Caco-2 (cell line): ENCODE data around the gene USP17L25. TPM values are rescaled to one million over a fixed set of nuclear protein-coding genes. Genes with fewer than 3 reads are reported as not detected.
"Not testable (repeated sequence)": the region's sequence is repeated elsewhere in the genome, so short reads cannot be mapped to it uniquely, and the experiment has no call there.

ENCODE experiments used
- BruUV-seq: library from RNA; stranded (reverse); fragments of 400-500 nt; replicated peaks from 2 replicates; lab custom pipeline; 2021; lab: Mats Ljungman, UMichigan
- CTCF ChIA-PET: fragments of 300-600 bp; sonication (Branson Sonifier 250); formaldehyde crosslinking; loops from one replicate; lab custom pipeline; 2022; ENCODE audit warnings: antibody characterized with exemption; lab: Charles Lee
- POLR2A ChIA-PET: fragments of 300-600 bp; sonication (Branson Sonifier 250); formaldehyde crosslinking; loops from one replicate; lab custom pipeline; 2022; ENCODE audit warnings: antibody characterized with exemption; lab: Charles Lee
- DNase-seq, 2 experiments: peaks; one replicate each; pipeline versions ENCODE4 v3.0.0 to v3.0.0-alpha.2; 2020 to 2022
- H3K27me3 ChIP-seq: replicated peaks from 2 replicates; pipeline ENCODE4 v1.6.0; 2011; ENCODE audit warnings: low read length; ENCODE audit not compliant: control insufficient read depth, insufficient read depth
- H3K36me3 ChIP-seq: 2 replicates; pipeline ENCODE4 v1.5.1; 2011; ENCODE audit warnings: low read length; ENCODE audit not compliant: control insufficient read depth, insufficient read depth
- H3K4me1 ChIP-seq: fragments of 250-450 bp; sonication (Bioruptor Pico); 2 replicates; pipeline ENCODE4 v1.5.1; 2020; ENCODE audit warnings: mild to moderate bottlenecking
- H3K4me3 ChIP-seq: 2 replicates; pipeline ENCODE4 v1.5.1; 2011; ENCODE audit warnings: low read depth, mild to moderate bottlenecking, control low read depth, low read length
- H3K9me3 ChIP-seq: fragments of 250-450 bp; sonication (Bioruptor Pico); 2 replicates; pipeline ENCODE4 v1.5.1; 2020; ENCODE audit warnings: mild to moderate bottlenecking, moderate library complexity
- H3K27ac Mint-ChIP-seq: one replicate; pipeline ENCODE4 v1.8.0; 2022; ENCODE audit warnings: mixed read lengths; ENCODE audit not compliant: unreplicated experiment
- H3K27me3 Mint-ChIP-seq: one replicate; pipeline ENCODE4 v1.8.0; 2022; ENCODE audit warnings: mixed read lengths; ENCODE audit not compliant: insufficient read depth, unreplicated experiment
- H3K36me3 Mint-ChIP-seq: one replicate; pipeline ENCODE4 v1.8.0; 2022; ENCODE audit warnings: mild to moderate bottlenecking, mixed read lengths; ENCODE audit not compliant: insufficient read depth, unreplicated experiment
- H3K4me1 Mint-ChIP-seq: one replicate; pipeline ENCODE4 v1.8.0; 2022; ENCODE audit warnings: low read depth, mixed read lengths; ENCODE audit not compliant: unreplicated experiment
- H3K4me3 Mint-ChIP-seq: one replicate; pipeline ENCODE4 v1.8.0; 2022; ENCODE audit warnings: mild to moderate bottlenecking, moderate library complexity, mixed read lengths; ENCODE audit not compliant: unreplicated experiment
- H3K9me3 Mint-ChIP-seq: one replicate; pipeline ENCODE4 v1.8.0; 2022; ENCODE audit warnings: mixed read lengths; ENCODE audit not compliant: unreplicated experiment
- intact Hi-C: fragments of 100-400 bp; cut with micrococcal nuclease; formaldehyde crosslinking; loops from one replicate; pipeline ENCODE4 v1.10.0; 2022; ENCODE audit not compliant: unreplicated experiment
- total RNA-seq: library from RNA; stranded (reverse); gene quantifications from 2 replicates; pipeline ENCODE4 v1.2.3, GENCODE V29; 2022

Gene USP17L25
- total RNA-seq, 1 experiment from 2014 or later = not detected

- CTCF ChIA-PET, H3K4me1 ChIP-seq, H3K9me3 Mint-ChIP-seq, H3K27me3 Mint-ChIP-seq, H3K36me3 Mint-ChIP-seq, H3K4me1 Mint-ChIP-seq, H3K9me3 ChIP-seq, H3K36me3 ChIP-seq, BruUV-seq, H3K27me3 ChIP-seq, H3K4me3 Mint-ChIP-seq, H3K4me3 ChIP-seq, POLR2A ChIA-PET, DNase-seq, H3K27ac Mint-ChIP-seq, intact Hi-C loops: not testable (repeated sequence)
These were observed 18.9 kb downstream of the USP17L25 start, which contains the start of gene USP17L28 for GRCh38 chr4:9348593-9348992. USP17L28 (plus strand) TSS chr4:9348893; CDS start chr4:9348893, 0 bp downstream.

GRCh38 chr4:9350866-9351265 lies 21.2 kb downstream of the USP17L25 start:
- H3K36me3 ChIP-seq, CTCF ChIA-PET, H3K4me3 ChIP-seq, H3K36me3 Mint-ChIP-seq, H3K27ac Mint-ChIP-seq, H3K4me3 Mint-ChIP-seq, H3K27me3 ChIP-seq, BruUV-seq, DNase-seq, intact Hi-C loops, H3K4me1 Mint-ChIP-seq, H3K27me3 Mint-ChIP-seq, H3K4me1 ChIP-seq, POLR2A ChIA-PET, H3K9me3 ChIP-seq, H3K9me3 Mint-ChIP-seq: not testable (repeated sequence)

GRCh38 chr4:9353338-9353737 lies 23.6 kb downstream of the USP17L25 start, which contains the start of gene USP17L29:
USP17L29 (plus strand) TSS chr4:9353638; CDS start chr4:9353638, 0 bp downstream.
- H3K4me1 Mint-ChIP-seq, POLR2A ChIA-PET, CTCF ChIA-PET: not testable (repeated sequence)

GRCh38 chr4:9362829-9363228 lies 33.1 kb downstream of the USP17L25 start, which contains the start of gene USP17L30:
USP17L30 (plus strand) TSS chr4:9363129; CDS start chr4:9363129, 0 bp downstream.
- not testable (repeated sequence) for H3K27me3 Mint-ChIP-seq

More at GRCh38 chr4:9353338-9353737, 23.6 kb downstream of the USP17L25 start, which contains the start of gene USP17L29:
- H3K27me3 Mint-ChIP-seq, BruUV-seq, H3K4me1 ChIP-seq, H3K36me3 Mint-ChIP-seq, H3K4me3 ChIP-seq, DNase-seq, H3K36me3 ChIP-seq, H3K27me3 ChIP-seq, intact Hi-C loops, H3K9me3 Mint-ChIP-seq, H3K4me3 Mint-ChIP-seq, H3K9me3 ChIP-seq, H3K27ac Mint-ChIP-seq: not testable (repeated sequence)

GRCh38 chr4:9379881-9380280 lies 50.2 kb downstream of the USP17L25 start:
- H3K27me3 ChIP-seq, DNase-seq, H3K9me3 ChIP-seq, BruUV-seq, H3K4me3 ChIP-seq, H3K27me3 Mint-ChIP-seq, H3K4me3 Mint-ChIP-seq, CTCF ChIA-PET, H3K27ac Mint-ChIP-seq, H3K36me3 ChIP-seq, H3K9me3 Mint-ChIP-seq, H3K4me1 ChIP-seq, intact Hi-C loops, H3K4me1 Mint-ChIP-seq, H3K36me3 Mint-ChIP-seq: not testable (repeated sequence)
- POLR2A ChIA-PET = interaction anchor here (0.6 kb wide), 1 partner anchor 141 kb away, joined by 3 read pairs; no protein-coding TSS in a partner anchor

More at GRCh38 chr4:9362829-9363228, 33.1 kb downstream of the USP17L25 start, which contains the start of gene USP17L30:
- H3K4me3 ChIP-seq, BruUV-seq, H3K4me1 ChIP-seq, H3K36me3 ChIP-seq, intact Hi-C loops, H3K4me3 Mint-ChIP-seq, H3K9me3 ChIP-seq, H3K27me3 ChIP-seq, H3K4me1 Mint-ChIP-seq, H3K36me3 Mint-ChIP-seq, CTCF ChIA-PET, H3K9me3 Mint-ChIP-seq, H3K27ac Mint-ChIP-seq, POLR2A ChIA-PET, DNase-seq: not testable (repeated sequence)

Other genes with a start within 250 kb of the USP17L25 start
- not detected in 2 replicates for gene FAM90A26, start 159.5 kb upstream of the USP17L25 start, total RNA-seq
- not detected in 2 replicates for gene USP17L10, start 119.3 kb upstream of the USP17L25 start, total RNA-seq
- gene USP17L11, start 114.5 kb upstream of the USP17L25 start, total RNA-seq = not detected in 2 replicates
- not detected in 2 replicates for gene USP17L12, start 109.8 kb upstream of the USP17L25 start, total RNA-seq
- gene USP17L13, start 105.0 kb upstream of the USP17L25 start, total RNA-seq = not detected in 2 replicates
- not detected in 2 replicates for gene USP17L15, start 95.5 kb upstream of the USP17L25 start, total RNA-seq
- not detected in 2 replicates for gene USP17L17, start 86.0 kb upstream of the USP17L25 start, total RNA-seq
- gene USP17L18, start 81.3 kb upstream of the USP17L25 start, total RNA-seq = not detected in 2 replicates
- not detected in 2 replicates for gene USP17L19, start 76.5 kb upstream of the USP17L25 start, total RNA-seq
- not detected in 2 replicates for gene USP17L20, start 71.8 kb upstream of the USP17L25 start, total RNA-seq
- gene USP17L21, start 67.0 kb upstream of the USP17L25 start, total RNA-seq = not detected in 2 replicates
- not detected in 2 replicates for gene USP17L22, start 62.3 kb upstream of the USP17L25 start, total RNA-seq
- gene USP17L24, start 4.7 kb upstream of the USP17L25 start, total RNA-seq = not detected in 2 replicates
- not detected in 2 replicates for gene USP17L26, start 4.7 kb downstream of the USP17L25 start, total RNA-seq
- gene USP17L5, start 9.5 kb downstream of the USP17L25 start, total RNA-seq = not detected in 2 replicates
- gene USP17L27, start 14.2 kb downstream of the USP17L25 start, total RNA-seq = not detected in 2 replicates
- gene USP17L28, start 19.0 kb downstream of the USP17L25 start, total RNA-seq = not detected in 2 replicates
- not detected in 2 replicates for gene USP17L29, start 23.7 kb downstream of the USP17L25 start, total RNA-seq
- gene USP17L30, start 33.2 kb downstream of the USP17L25 start, total RNA-seq = not detected in 2 replicates
- gene DEFB131A, start 114.5 kb downstream of the USP17L25 start, total RNA-seq = not detected in 2 replicates